NCI-H128 (cell line): ENCODE measurements around the gene IGF2.

Source experiments
- DNase-seq: peaks from one replicate; lab custom pipeline; 2025; ENCODE audit not compliant: unreplicated experiment; lab: John Stamatoyannopoulos, UW

The IGF2 gene

GRCh38 chr11:2154195-2154585 is 15.0 kb upstream of the IGF2 start:
- no peak for DNase-seq

GRCh38 chr11:2153581-2154194 is 14.5 kb upstream of the IGF2 start:
- no peak for DNase-seq

GRCh38 chr11:2151500-2152257 is 12.5 kb upstream of the IGF2 start:
- DNase-seq, result peak; percentile 59

GRCh38 chr11:2149864-2150847 is 11.0 kb upstream of the IGF2 start:
- no peak for DNase-seq

DNA sequence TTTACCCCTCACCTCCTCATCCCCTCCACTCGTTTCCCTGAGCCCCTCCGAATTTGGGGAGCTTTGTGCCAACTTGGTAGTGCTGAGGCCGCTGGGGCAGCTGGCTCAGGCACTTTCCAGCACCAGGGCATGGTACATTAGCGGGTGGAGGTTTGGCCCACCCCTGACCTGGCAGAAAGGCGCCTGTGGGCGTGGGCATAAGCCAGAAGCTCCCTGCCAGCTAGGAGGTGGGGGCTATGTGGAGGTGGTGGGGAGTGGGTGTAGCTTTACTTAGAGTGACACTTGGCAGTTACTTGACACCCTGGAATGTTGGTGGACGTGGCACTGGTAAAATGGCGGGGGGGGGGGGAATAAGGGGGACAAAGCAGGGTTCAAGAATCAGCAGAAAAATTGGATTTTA is 10.3 kb upstream of the IGF2 start:
- DNase-seq, result no peak

GRCh38 chr11:2148595-2148994 is 9.4 kb upstream of the IGF2 start:
- no peak for DNase-seq

GRCh38 chr11:2147391-2147790 is 8.2 kb upstream of the IGF2 start:
- no peak for DNase-seq

DNA sequence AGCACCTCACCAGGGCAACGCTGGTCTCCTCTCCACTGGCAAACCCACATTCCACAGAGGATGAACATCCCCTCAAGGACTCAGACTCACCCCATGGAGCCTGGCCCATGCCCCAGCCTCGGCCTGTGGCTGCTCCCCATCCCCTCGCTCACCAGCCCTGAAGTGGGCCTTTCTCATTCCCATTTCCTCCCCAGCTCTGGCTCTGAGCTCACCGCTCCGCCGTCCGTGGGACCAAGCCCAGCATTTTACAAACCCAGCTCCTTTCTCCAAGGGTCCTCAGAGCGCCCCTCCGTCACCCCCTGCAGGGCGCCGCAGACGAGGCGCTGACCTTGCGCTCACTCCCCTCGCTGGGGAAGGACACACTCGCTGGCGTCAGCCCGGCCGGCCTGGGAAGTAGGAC is 6.9 kb upstream of the IGF2 start:
- no peak for DNase-seq

DNA sequence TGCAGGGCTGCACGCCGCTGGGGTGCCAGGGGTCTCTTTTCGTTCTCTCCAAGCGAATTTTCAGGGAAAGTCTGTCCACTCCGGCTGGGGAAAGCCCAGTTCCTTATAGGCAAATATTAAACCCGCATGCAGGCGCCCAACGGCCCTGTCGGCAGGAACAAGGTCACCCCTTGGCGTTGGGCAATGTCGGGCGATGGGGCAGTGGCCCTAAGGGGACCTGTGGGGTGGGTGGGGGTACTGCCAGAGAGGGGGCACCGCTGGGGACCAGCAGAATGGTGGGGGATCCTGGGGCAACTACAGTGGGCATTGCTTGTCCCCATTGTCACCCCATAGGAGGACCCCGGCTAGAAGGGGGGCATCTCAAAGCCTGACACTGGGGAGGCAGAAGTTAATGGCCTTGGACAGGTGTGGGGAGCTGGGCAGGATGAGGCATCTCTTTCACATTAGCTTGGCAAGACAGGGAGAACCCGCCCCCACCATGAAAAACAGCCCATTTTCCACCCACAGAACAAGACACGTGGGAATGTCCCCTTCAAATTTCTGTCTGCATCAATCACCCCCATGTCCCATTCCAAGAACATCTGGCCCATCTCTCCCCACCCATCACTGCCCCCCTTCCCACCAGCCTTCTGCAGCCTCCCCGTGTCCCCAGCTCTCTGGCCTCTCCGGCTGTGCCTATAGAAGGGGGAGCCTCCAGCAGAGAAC is 5.5 kb upstream of the IGF2 start:
- no peak for DNase-seq

GRCh38 chr11:2143799-2144543 is 4.8 kb upstream of the IGF2 start:
- no peak for DNase-seq

- DNase-seq, result no peak
Observed at GRCh38 chr11:2143477-2143798, 4.2 kb upstream of the IGF2 start.

DNA sequence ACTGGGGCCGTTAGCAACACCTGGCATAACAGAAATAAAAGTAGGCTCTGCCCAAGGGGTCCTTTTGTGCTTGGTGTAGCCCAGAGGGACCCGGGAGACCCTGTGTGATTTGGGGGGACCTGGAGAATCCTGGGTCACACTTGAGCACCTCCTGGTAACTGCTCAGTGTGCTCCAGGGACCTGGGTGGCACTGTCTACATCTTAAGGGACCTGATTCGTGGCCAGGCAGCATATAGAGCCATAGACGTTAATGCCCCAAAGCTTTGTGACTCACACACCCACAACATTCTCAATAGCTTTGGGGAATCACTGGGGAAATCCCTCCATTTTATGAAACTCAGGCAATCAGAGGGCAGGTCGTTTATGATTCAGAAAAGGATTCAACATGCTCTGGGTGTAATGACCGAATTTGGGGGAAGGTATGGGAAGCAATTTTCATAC is 3.6 kb upstream of the IGF2 start:
- DNase-seq, result no peak

- DNase-seq, result no peak
Observed at GRCh38 chr11:2142300-2142759, 3.1 kb upstream of the IGF2 start.

GRCh38 chr11:2140411-2141400 is 1.5 kb upstream of the IGF2 start:
- DNase-seq, result no peak

DNA sequence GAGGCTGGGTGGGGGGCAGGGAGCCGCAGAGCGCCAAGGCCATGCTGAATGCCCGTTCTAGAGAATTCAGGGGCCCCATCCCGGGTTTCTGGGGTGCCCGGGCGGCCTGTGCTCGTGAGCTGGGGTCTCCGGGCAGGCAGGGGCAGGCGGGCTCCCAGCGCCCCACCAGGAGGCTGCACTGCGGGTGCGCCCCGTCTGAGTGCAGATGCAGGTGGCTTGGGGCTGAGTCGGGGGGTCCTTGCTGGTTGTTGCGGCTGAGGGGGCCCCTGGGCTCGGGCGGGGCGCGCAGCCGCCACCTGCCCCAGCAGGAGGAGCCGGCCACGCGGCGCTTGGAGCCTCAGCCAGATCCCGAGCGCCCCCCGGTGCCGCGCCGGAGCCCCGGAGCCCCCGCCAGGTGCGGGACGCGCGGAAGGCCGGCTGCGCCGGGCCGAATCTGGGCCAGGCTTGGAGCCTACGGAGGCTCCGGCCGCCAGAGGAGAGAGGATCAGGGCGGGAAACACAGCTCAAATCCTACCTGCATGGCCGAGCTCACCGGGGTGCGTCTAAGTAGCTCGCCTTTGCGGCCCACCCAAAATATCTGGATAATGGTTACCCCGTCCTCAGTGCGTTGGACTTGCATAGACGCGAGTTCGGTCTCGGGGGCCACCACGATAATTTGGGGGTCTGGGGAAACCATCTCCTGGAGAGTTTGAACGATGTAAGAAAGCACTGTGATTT is 590 bp upstream of the IGF2 start:
- no peak for DNase-seq

GRCh38 chr11:2138431-2139122 is 612 bp downstream of the IGF2 start:
- DNase-seq, result no peak

DNA sequence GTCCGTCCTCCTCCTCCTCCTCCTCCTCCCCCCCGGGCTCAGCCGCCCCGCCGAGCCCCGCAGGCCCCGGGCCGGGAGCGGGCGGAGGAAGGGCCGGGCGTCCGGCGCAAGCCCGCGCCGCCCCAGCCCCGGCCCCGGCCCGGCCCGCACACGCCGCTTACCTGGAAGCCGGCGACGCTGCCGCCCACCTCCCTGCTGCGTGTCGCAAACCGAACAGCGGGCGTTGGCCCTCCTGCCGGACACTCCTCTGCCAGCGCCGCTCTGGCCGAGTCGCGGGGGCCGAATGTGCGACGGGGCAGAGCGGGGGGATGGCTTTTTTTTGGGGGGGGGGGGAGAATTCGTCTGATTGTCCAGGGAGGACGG is 1.1 kb downstream of the IGF2 start:
- no peak for DNase-seq
